ENCODE measurements around the gene SLC6A6. TPM values are rescaled to one million over a fixed set of nuclear protein-coding genes. Genes with fewer than 3 reads are reported as not detected.

SLC6A6 gene
- total and polyA plus RNA-seq, 8 donors, result 3.0 to 36.7 (median 19.7) TPM

DNA sequence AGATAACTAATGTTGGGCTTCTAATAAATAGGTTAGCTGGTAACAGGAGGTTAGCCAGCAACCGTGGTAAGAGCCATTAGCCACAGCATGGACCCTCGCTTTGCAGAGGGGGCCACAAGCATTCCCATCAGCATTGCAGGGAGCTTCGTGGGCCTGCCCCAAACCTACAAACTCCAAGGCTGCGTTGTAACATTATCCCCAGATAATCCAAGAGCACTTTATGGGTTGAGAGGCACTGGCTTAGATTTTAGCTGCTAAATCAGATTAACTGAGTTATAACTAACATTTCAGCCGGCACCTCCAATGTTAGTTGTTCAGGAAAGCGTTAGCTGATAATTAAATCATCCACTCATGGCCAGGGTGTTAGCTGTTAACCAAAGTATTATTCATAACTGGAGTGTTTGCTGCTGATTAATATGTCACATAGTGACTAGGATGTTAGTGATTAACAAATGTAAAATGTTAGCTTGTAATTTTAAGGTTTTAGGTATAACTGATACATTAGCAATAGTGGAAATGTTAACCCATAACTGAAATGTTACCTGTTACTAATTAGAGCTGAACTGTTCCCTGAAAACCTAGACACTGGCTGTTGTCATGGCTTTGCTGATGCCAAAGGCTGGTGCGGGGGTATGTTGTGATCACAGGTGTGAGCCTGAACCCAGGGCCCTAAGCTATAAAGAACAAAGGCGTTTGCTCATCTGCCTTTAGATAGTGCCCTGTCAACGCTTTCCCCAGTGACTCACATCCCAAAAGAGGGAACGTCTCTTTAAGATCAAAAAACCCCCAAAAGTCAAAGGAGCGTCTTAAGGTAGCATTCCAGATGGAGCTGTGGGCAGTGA, 56.2 kb downstream of the SLC6A6 start:
- Histone ChIP-seq H3K4me3 (no peak overlapping the region), H3K36me3 (peaks cover 6 to 74% (median 29%) of the 10 kb centered on the region in 4 donors), H3K9me3 (no peaks in the 10 kb centered on the region), H3K4me1 (peaks cover 44 to 78% (median 64%) of the 10 kb centered on the region in 4 donors), H3K27ac (peak overlapping the region; percentile 50 to 83 (median 60)), H3K27me3 (no peaks in the 10 kb centered on the region)
- no peak for TF ChIP-seq EP300 (IDR thresholded peaks at IDR 0.05)
- TF ChIP-seq POLR2A (IDR thresholded peaks at IDR 0.05), result no peak
- TF ChIP-seq, protein P1, sequence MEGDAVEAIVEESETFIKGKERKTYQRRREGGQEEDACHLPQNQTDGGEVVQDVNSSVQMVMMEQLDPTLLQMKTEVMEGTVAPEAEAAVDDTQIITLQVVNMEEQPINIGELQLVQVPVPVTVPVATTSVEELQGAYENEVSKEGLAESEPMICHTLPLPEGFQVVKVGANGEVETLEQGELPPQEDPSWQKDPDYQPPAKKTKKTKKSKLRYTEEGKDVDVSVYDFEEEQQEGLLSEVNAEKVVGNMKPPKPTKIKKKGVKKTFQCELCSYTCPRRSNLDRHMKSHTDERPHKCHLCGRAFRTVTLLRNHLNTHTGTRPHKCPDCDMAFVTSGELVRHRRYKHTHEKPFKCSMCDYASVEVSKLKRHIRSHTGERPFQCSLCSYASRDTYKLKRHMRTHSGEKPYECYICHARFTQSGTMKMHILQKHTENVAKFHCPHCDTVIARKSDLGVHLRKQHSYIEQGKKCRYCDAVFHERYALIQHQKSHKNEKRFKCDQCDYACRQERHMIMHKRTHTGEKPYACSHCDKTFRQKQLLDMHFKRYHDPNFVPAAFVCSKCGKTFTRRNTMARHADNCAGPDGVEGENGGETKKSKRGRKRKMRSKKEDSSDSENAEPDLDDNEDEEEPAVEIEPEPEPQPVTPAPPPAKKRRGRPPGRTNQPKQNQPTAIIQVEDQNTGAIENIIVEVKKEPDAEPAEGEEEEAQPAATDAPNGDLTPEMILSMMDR (IDR thresholded peaks at IDR 0.05), result no peak
- no peak for TF ChIP-seq POLR2AphosphoS5 (IDR thresholded peaks at IDR 0.05)
- intact Hi-C loops (cut with DNase I; ENCODE audit: low total_unique reads), result loop anchor here (10.0 kb wide), 1 partner anchor 54 kb away; the partner anchor contains the start of gene SLC6A6
- no peak for DNase-seq
- WGBS, 5 donors, result 49 to 61% (median 52%) methylated on average over 9 to 11 of the region's 11 CpGs

DNA sequence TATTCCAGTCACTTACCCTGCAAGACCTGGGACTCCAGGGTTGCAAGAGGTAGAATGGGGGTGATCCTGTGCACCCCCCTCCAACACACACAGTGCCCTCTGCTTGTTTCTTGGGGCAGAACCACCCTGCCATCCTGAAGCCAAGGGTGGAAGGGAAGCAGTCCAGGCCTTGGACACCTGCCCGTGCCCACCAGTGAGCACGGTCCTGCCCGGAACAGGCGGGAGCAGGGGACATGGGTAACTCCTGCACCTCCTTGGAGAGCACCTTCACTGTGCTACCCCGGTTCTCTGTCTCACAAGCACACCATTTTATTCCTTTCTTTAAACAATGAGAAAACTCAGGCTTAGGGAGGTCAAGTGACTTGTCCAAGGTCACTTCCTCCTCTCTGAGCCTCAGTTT, 57.0 kb downstream of the SLC6A6 start:
- DNase-seq, result no peak
- intact Hi-C loops (cut with DNase I; ENCODE audit: low total_unique reads), result loop anchor here (10.0 kb wide), 1 partner anchor 55 kb away; the partner anchor contains the start of gene SLC6A6
- H3K27ac ChIP-seq, result peak overlapping the region in 4 of 5 donors; percentile 52 to 83 (median 71)
- H3K27me3 ChIP-seq, result no peaks in the 10 kb centered on the region
- 74 to 88% (median 81%) methylated on average over 5 of the region's 5 CpGs for WGBS, 5 donors
- H3K36me3 ChIP-seq, result peaks cover 6 to 81% (median 36%) of the 10 kb centered on the region in 4 donors
- H3K9me3 ChIP-seq, result no peaks in the 10 kb centered on the region
- H3K4me3 ChIP-seq, result no peak overlapping the region
- H3K4me1 ChIP-seq, result peaks cover 37 to 71% (median 57%) of the 10 kb centered on the region in 4 donors
- TF ChIP-seq, protein P1 (IDR thresholded peaks at IDR 0.05), result no peak
- no peak for TF ChIP-seq POLR2A (IDR thresholded peaks at IDR 0.05)
- no peak for TF ChIP-seq POLR2AphosphoS5 (IDR thresholded peaks at IDR 0.05)
- TF ChIP-seq EP300 (IDR thresholded peaks at IDR 0.05), result no peak

DNA sequence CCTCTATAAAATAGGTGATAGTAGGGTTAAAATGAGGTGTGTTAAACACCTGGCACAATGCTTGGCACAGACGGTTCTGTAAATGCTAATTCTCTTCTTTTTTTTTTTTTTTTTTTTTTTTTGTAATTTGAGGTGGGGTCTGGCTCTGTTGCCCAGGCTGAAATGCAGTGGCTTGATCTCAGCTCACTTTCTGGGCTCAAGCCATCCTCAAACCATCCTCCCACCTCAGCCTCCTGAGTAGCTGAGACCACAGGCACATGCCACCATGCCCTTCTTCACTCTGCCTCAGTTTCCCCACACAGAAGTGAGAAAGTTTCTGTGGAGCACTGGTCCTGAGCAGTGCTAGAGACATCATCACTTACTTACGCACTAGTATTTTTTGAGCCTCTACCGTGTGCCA, 57.4 kb downstream of the SLC6A6 start:
- peaks cover 9 to 85% (median 40%) of the 10 kb centered on the region in 4 donors for H3K36me3 ChIP-seq

More for the DNA sequence above, 57.4 kb downstream of the SLC6A6 start:
- no peaks in the 10 kb centered on the region for H3K27me3 ChIP-seq
- TF ChIP-seq POLR2A (IDR thresholded peaks at IDR 0.05) (no peak), POLR2AphosphoS5 (IDR thresholded peaks at IDR 0.05) (no peak), EP300 (IDR thresholded peaks at IDR 0.05) (no peak)
- TF ChIP-seq, protein P1 (IDR thresholded peaks at IDR 0.05), result no peak
- intact Hi-C loops (cut with DNase I; ENCODE audit: low total_unique reads), result loop anchor here (10.0 kb wide), 1 partner anchor 55 kb away; the partner anchor contains the start of gene SLC6A6
- H3K4me3 ChIP-seq, result no peak overlapping the region
- peak overlapping the region in 4 of 5 donors; percentile 64 to 83 (median 76) for H3K27ac ChIP-seq
- peaks cover 33 to 67% (median 53%) of the 10 kb centered on the region in 4 donors for H3K4me1 ChIP-seq
- H3K9me3 ChIP-seq, result no peaks in the 10 kb centered on the region
- 33 to 72% (median 62%) methylated on average over 3 of the region's 3 CpGs for WGBS, 5 donors
- no peak for DNase-seq

Data from stomach (tissue), 9 donors.